ENCODE measurements around the gene RINL. TPM values are rescaled to one million over a fixed set of nuclear protein-coding genes. Genes with fewer than 3 reads are reported as not detected.

Gene RINL
- total and polyA plus RNA-seq, 2 of the 8 experiments (the other 6 are each of a cell fraction or from before 2014, with no cell fraction given), result 11.1 to 11.9 TPM

GRCh38 chr19:38875656-38876395 lies 2.2 kb downstream of the RINL start (continued):
- TF ChIP-seq, protein P1, sequence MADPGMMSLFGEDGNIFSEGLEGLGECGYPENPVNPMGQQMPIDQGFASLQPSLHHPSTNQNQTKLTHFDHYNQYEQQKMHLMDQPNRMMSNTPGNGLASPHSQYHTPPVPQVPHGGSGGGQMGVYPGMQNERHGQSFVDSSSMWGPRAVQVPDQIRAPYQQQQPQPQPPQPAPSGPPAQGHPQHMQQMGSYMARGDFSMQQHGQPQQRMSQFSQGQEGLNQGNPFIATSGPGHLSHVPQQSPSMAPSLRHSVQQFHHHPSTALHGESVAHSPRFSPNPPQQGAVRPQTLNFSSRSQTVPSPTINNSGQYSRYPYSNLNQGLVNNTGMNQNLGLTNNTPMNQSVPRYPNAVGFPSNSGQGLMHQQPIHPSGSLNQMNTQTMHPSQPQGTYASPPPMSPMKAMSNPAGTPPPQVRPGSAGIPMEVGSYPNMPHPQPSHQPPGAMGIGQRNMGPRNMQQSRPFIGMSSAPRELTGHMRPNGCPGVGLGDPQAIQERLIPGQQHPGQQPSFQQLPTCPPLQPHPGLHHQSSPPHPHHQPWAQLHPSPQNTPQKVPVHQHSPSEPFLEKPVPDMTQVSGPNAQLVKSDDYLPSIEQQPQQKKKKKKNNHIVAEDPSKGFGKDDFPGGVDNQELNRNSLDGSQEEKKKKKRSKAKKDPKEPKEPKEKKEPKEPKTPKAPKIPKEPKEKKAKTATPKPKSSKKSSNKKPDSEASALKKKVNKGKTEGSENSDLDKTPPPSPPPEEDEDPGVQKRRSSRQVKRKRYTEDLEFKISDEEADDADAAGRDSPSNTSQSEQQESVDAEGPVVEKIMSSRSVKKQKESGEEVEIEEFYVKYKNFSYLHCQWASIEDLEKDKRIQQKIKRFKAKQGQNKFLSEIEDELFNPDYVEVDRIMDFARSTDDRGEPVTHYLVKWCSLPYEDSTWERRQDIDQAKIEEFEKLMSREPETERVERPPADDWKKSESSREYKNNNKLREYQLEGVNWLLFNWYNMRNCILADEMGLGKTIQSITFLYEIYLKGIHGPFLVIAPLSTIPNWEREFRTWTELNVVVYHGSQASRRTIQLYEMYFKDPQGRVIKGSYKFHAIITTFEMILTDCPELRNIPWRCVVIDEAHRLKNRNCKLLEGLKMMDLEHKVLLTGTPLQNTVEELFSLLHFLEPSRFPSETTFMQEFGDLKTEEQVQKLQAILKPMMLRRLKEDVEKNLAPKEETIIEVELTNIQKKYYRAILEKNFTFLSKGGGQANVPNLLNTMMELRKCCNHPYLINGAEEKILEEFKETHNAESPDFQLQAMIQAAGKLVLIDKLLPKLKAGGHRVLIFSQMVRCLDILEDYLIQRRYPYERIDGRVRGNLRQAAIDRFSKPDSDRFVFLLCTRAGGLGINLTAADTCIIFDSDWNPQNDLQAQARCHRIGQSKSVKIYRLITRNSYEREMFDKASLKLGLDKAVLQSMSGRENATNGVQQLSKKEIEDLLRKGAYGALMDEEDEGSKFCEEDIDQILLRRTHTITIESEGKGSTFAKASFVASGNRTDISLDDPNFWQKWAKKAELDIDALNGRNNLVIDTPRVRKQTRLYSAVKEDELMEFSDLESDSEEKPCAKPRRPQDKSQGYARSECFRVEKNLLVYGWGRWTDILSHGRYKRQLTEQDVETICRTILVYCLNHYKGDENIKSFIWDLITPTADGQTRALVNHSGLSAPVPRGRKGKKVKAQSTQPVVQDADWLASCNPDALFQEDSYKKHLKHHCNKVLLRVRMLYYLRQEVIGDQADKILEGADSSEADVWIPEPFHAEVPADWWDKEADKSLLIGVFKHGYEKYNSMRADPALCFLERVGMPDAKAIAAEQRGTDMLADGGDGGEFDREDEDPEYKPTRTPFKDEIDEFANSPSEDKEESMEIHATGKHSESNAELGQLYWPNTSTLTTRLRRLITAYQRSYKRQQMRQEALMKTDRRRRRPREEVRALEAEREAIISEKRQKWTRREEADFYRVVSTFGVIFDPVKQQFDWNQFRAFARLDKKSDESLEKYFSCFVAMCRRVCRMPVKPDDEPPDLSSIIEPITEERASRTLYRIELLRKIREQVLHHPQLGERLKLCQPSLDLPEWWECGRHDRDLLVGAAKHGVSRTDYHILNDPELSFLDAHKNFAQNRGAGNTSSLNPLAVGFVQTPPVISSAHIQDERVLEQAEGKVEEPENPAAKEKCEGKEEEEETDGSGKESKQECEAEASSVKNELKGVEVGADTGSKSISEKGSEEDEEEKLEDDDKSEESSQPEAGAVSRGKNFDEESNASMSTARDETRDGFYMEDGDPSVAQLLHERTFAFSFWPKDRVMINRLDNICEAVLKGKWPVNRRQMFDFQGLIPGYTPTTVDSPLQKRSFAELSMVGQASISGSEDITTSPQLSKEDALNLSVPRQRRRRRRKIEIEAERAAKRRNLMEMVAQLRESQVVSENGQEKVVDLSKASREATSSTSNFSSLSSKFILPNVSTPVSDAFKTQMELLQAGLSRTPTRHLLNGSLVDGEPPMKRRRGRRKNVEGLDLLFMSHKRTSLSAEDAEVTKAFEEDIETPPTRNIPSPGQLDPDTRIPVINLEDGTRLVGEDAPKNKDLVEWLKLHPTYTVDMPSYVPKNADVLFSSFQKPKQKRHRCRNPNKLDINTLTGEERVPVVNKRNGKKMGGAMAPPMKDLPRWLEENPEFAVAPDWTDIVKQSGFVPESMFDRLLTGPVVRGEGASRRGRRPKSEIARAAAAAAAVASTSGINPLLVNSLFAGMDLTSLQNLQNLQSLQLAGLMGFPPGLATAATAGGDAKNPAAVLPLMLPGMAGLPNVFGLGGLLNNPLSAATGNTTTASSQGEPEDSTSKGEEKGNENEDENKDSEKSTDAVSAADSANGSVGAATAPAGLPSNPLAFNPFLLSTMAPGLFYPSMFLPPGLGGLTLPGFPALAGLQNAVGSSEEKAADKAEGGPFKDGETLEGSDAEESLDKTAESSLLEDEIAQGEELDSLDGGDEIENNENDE (IDR thresholded peaks at IDR 0.05; ENCODE audit: insufficient replicate concordance, low read length), result no peak
- no peak for TF ChIP-seq SIN3A (conservative IDR thresholded peaks at IDR 0.05 in 1 of 2, IDR thresholded peaks at IDR 0.05 in 1 of 2; ENCODE audit: low read depth in 1 of 2, low read length in 2 of 2)
- TF ChIP-seq SIRT6 (IDR thresholded peaks at IDR 0.05; ENCODE audit: low read length), result no peak
- no peak for TF ChIP-seq YY1 (IDR thresholded peaks at IDR 0.05; ENCODE audit: low read depth, low read length)
- no peak for TF ChIP-seq BRCA1 (IDR thresholded peaks at IDR 0.05; ENCODE audit: low read depth, low read length)
- no peak for TF ChIP-seq RAD21 (IDR thresholded peaks at IDR 0.05 in 1 of 2, conservative IDR thresholded peaks at IDR 0.05 in 1 of 2; ENCODE audit: low read depth in 2 of 2, low read length in 2 of 2)

Data from H1 (cell line).